GM12878 (cell line): ENCODE data around the gene OOEP. TPM values are rescaled to one million over a fixed set of nuclear protein-coding genes. Genes with fewer than 3 reads are reported as not detected.

Experiments
- ATAC-seq: fragments of 200-7000 bp; cut with Tn5 transposase; 3 replicates; pipeline ENCODE4 v1.9.1; 2020; ENCODE audit warnings: mild to moderate bottlenecking, moderate library complexity
- BruUV-seq: library from RNA; stranded (reverse); fragments of 400-500 nt; replicated peaks from 2 replicates; lab custom pipeline; 2021; lab: Mats Ljungman, UMichigan
- CTCF ChIA-PET: fragments of 300-600 bp; sonication (Branson Sonifier 250); formaldehyde crosslinking; extraction: SDS; loops from one replicate; lab custom pipeline; 2021; ENCODE audit warnings: inconsistent platforms; lab: Yijun Ruan, JAX
- POLR2A ChIA-PET: fragments of 350-600 bp; formaldehyde crosslinking; extraction: SDS; loops from one replicate; lab custom pipeline; 2021; ENCODE audit warnings: inconsistent platforms; lab: Charles Lee
- RAD21 ChIA-PET: fragments of 300-600 bp; sonication (Branson Sonifier 250); formaldehyde crosslinking; loops from one replicate; lab custom pipeline; 2023; ENCODE audit warnings: antibody characterized with exemption; ENCODE audit not compliant: unreplicated experiment; lab: Charles Lee
- SMC1A ChIA-PET: fragments of 300-600 bp; sonication (Branson Sonifier 250); formaldehyde crosslinking; loops from one replicate; lab custom pipeline; 2023; ENCODE audit not compliant: unreplicated experiment, uncharacterized antibody; lab: Charles Lee
- DNase-seq: peaks from one replicate; pipeline ENCODE4 v3.0.0-alpha.2; 2011; ENCODE audit warnings: low read depth, low spot score
- FAIRE-seq: peaks from 3 replicates; lab custom pipeline; 2011; peaks lifted over from hg19 to GRCh38; lab: Jason Lieb, UNC
- H2AFZ ChIP-seq: 2 replicates; pipeline ENCODE4 v1.6.0; 2011; ENCODE audit warnings: low read depth, low read length, control low read depth; ENCODE audit not compliant: control insufficient read depth
- H3K27ac ChIP-seq: 2 replicates; pipeline ENCODE4 v1.5.1; 2011; ENCODE audit warnings: control low read depth; ENCODE audit not compliant: control insufficient read depth, insufficient read depth
- H3K27me3 ChIP-seq, 2 experiments: replicated peaks in 1 of 2; 2 replicates each; pipeline versions ENCODE4 v1.6.0 to v1.6.1; 2011; ENCODE audit warnings: low read length in 1 of 2; ENCODE audit not compliant: control insufficient read depth in 2 of 2, insufficient read depth in 2 of 2
- H3K36me3 ChIP-seq, 2 experiments: 2 replicates each; pipeline ENCODE4 v1.5.1; 2011; ENCODE audit warnings: low read length in 1 of 2; ENCODE audit not compliant: control insufficient read depth in 2 of 2, insufficient read depth in 2 of 2
- H3K4me1 ChIP-seq: 2 replicates; pipeline ENCODE4 v1.6.1; 2011; ENCODE audit warnings: mild to moderate bottlenecking, low read length, moderate library complexity, mixed read lengths; ENCODE audit not compliant: control insufficient read depth, insufficient read depth
- H3K4me2 ChIP-seq: 2 replicates; pipeline ENCODE4 v1.6.0; 2011; ENCODE audit warnings: control low read depth; ENCODE audit not compliant: control insufficient read depth, insufficient read depth
- H3K4me3 ChIP-seq: fragments of 200-600 bp; sonication (generic); 2 replicates; pipeline ENCODE4 v1.5.1; 2016
- H3K79me2 ChIP-seq: 2 replicates; pipeline ENCODE4 v1.6.0; 2011; ENCODE audit warnings: low read length; ENCODE audit not compliant: control insufficient read depth, insufficient read depth
- H3K9ac ChIP-seq: 2 replicates; pipeline ENCODE4 v1.8.0; 2011; ENCODE audit warnings: low read length, control low read depth, mixed read lengths; ENCODE audit not compliant: control insufficient read depth, insufficient read depth
- H3K9me3 ChIP-seq: replicated peaks from 3 replicates; pipeline ENCODE4 v1.5.1; 2011; ENCODE audit warnings: mild to moderate bottlenecking, low read length; ENCODE audit not compliant: control insufficient read depth, insufficient read depth
- H4K20me1 ChIP-seq: 2 replicates; pipeline ENCODE4 v1.6.0; 2011; ENCODE audit not compliant: control insufficient read depth, insufficient read depth
- ATF7 ChIP-seq: fragments of 450-650 bp; IDR thresholded peaks from 2 replicates; pipeline ENCODE4 v1.6.1; 2016; ENCODE audit warnings: low read depth, mild to moderate bottlenecking
- FOXM1 ChIP-seq: IDR thresholded peaks from 2 replicates; pipeline ENCODE4 v1.6.1; 2012; ENCODE audit warnings: low read depth, mild to moderate bottlenecking, inconsistent platforms, low read length, moderate library complexity
- IKZF1 ChIP-seq: fragments of 450-650 bp; conservative IDR thresholded peaks from 2 replicates; pipeline ENCODE4 v1.6.1; 2017; ENCODE audit warnings: antibody characterized with exemption, mild to moderate bottlenecking
- JUNB ChIP-seq: IDR thresholded peaks from 2 replicates; pipeline ENCODE4 v1.6.1; 2016; ENCODE audit warnings: antibody characterized with exemption, mild to moderate bottlenecking
- KAT2A ChIP-seq: conservative IDR thresholded peaks from 2 replicates; pipeline ENCODE4 v1.6.1; 2011; ENCODE audit warnings: low read depth, low read length; ENCODE audit not compliant: control insufficient read depth
- MYB ChIP-seq: fragments of 150-350 bp; IDR thresholded peaks from 2 replicates; pipeline ENCODE4 v1.6.1; 2014; ENCODE audit warnings: mild to moderate bottlenecking, low read depth, low read length, borderline replicate concordance
- PML ChIP-seq: IDR thresholded peaks from 2 replicates; pipeline ENCODE4 v1.6.1; 2012; ENCODE audit warnings: low read length, inconsistent platforms
- POU2F2 ChIP-seq: IDR thresholded peaks from 3 replicates; pipeline ENCODE4 v1.6.1; 2011; ENCODE audit warnings: low read depth, mild to moderate bottlenecking, low read length, borderline replicate concordance
- RAD21 ChIP-seq: IDR thresholded peaks from 2 replicates; pipeline ENCODE4 v1.6.1; 2011; ENCODE audit warnings: mild to moderate bottlenecking, low read depth, low read length, moderate library complexity; ENCODE audit not compliant: insufficient read depth
- ZBED1 ChIP-seq: IDR thresholded peaks from 2 replicates; pipeline ENCODE4 v1.6.1; 2016; ENCODE audit warnings: borderline replicate concordance
- ZNF384 ChIP-seq: IDR thresholded peaks from 2 replicates; pipeline ENCODE4 v1.6.1; 2012; ENCODE audit warnings: low read depth, mild to moderate bottlenecking, low read length, improper control_type of control experiment, borderline replicate concordance
- WGBS: methylation state at CpG from one replicate; pipeline ENCODE4 v1.1.6; 2016; ENCODE audit warnings: low lambda C conversion rate; ENCODE audit not compliant: insufficient replicate concordance, insufficient coverage; ENCODE audit errors: missing lambda C conversion rate; 5-methylcytosine and 5-hydroxymethylcytosine counted together
- in situ Hi-C: fragments of 300-500 bp; cut with MboI; formaldehyde crosslinking; loops from 9 replicates; pipeline ENCODE4 v1.14.3; 2018; ENCODE audit warnings: mixed read lengths
- intact Hi-C: fragments of 100-400 bp; cut with micrococcal nuclease; formaldehyde crosslinking; loops from one replicate; pipeline ENCODE4 v1.14.2; 2022; ENCODE audit not compliant: unreplicated experiment
- polyA plus RNA-seq, 11 experiments: library from polyadenylated mRNA; depleted of rRNA in 4 of 11; unstranded in 6 of 11; stranded (reverse) in 5 of 11; fragments of >200 nt; fragmentation: Nextera tagmentation in 4 of 11; fragmentation: Illumina TruSeq in 1 of 11; extraction: Ambion mirVana in 4 of 11; extraction: Trizol in 1 of 11; gene quantifications; 1 replicate in 1 of 11; 2 replicates in 10 of 11; pipeline versions ENCODE4 v1.2.1 to v1.2.3, GENCODE V29; 2011 to 2016; ENCODE audit warnings: inconsistent platforms in 2 of 11, missing spikeins in 2 of 11, low read depth in 1 of 11
- total RNA-seq, 4 experiments: library from RNA; depleted of rRNA in 3 of 4; stranded (reverse); fragments of >200 nt in 3 of 4; fragmentation: Illumina TruSeq in 1 of 4; extraction: Trizol in 1 of 4; gene quantifications; 2 replicates each; pipeline versions ENCODE4 v1.2.1 to v1.2.3, GENCODE V29; 2013 to 2021
- TF ChIP-seq, protein P1 (sequence below): fragments of 450-650 bp; IDR thresholded peaks from 2 replicates; pipeline ENCODE4 v1.6.1; 2014; ENCODE audit warnings: mild to moderate bottlenecking
- TF ChIP-seq, protein P2 (sequence below): IDR thresholded peaks from 2 replicates; pipeline ENCODE4 v1.6.1; 2011; ENCODE audit warnings: borderline replicate concordance, low read depth, mild to moderate bottlenecking, moderate library complexity, low read length; ENCODE audit not compliant: insufficient read depth, poor library complexity, severe bottlenecking
- TF ChIP-seq, protein P3 (sequence below): fragments of 450-650 bp; conservative IDR thresholded peaks from 2 replicates; pipeline ENCODE4 v1.6.1; 2017; ENCODE audit warnings: mild to moderate bottlenecking, moderate library complexity
- TF ChIP-seq, protein P4 (sequence below): fragments of 450-650 bp; IDR thresholded peaks from 2 replicates; pipeline ENCODE4 v1.6.1; 2018; ENCODE audit warnings: mild to moderate bottlenecking, low read depth, moderate library complexity; ENCODE audit not compliant: partially characterized antibody

OOEP gene
- total and polyA plus RNA-seq, 10 of the 15 experiments (the other 5 are each of a cell fraction or from before 2014, with no cell fraction given): 0.08 TPM; not detected in 9

DNA sequence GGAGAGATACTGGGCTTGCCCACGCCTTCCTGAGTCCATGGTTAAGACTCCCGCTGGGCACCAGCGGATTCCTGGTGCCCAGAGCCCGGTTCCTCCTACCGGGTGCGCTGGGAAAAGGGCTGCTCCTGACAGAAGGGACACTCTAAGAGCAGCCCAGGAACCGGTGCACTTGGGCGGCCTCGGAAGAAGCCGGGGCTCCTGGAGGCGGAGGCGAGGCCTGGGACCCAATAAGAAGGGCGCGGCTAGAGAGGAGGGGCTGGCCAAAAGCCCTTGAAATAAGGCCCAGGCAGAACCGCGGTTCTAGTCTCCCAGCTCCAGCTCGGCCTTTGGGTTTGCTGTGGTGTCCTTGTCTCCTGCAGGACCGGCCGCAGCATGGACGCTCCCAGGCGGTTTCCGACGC lies 7.3 kb downstream of the OOEP start, which contains the start of gene KHDC3L (continued):
- TF ChIP-seq KAT2A (no peak), MYB (no peak), IKZF1 (no peak), PML (no peak), ZNF384 (no peak)
- TF ChIP-seq, protein P1, sequence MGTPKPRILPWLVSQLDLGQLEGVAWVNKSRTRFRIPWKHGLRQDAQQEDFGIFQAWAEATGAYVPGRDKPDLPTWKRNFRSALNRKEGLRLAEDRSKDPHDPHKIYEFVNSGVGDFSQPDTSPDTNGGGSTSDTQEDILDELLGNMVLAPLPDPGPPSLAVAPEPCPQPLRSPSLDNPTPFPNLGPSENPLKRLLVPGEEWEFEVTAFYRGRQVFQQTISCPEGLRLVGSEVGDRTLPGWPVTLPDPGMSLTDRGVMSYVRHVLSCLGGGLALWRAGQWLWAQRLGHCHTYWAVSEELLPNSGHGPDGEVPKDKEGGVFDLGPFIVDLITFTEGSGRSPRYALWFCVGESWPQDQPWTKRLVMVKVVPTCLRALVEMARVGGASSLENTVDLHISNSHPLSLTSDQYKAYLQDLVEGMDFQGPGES: no peak

DNA sequence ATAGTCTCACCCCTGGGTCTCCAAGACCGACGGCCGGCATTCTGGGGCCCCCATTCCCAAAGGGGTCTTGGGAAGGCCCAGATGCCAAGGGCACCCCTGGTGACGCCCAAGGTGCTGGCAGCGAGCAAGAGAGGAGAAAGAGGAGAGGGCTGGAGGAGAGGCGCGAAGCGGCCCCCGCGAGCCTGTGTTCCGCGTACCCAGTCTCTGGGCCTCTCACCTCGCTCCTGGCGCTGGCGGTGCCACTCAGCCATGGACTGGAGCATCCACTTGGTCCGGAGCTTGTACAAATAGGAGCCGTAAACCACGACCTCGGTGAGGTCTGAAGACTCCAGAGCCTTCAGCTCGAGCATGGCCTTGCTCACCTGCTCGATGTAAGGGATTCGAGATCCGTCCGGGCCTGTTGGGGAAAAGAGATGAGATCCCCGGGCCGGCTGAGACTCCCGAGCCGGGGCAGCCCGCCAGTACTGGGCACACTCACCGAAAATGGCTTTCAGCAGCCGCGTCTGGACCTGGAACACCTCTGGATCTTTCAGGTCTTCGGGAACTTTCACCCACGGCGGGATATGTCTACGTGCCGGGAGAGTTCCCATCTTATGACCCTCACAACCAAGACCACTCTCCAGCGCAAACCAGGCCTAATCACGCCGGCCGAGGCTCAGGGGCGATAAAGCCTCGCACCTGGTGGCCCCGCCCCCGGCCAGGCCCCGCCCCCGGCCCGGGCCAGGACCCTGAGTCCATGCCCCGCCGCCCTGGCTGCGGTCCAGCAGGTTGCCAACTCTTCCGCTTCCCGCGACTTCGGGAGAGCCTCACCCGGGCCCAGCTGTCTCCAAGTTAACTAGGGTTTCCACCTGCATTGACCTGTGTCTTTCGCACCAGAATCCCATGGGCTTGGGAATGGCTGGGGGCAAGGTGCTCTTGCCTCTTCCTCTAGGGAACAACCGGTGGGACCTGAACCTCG lies 15.8 kb downstream of the OOEP start, which contains the start of gene DPPA5:
DPPA5 (minus strand) TSS at position 641 of the 958 bp plus-strand sequence; CDS start at position 590, 51 bp downstream.
- Histone ChIP-seq H3K36me3 (no peaks in the 10 kb centered on the region), H2AFZ (no peak within 1 kb of the TSS), H3K4me1 (no peaks in the 10 kb centered on the region), H3K27me3 (no peaks in the 10 kb centered on the region; a peak in 1 of 4 replicates), H3K4me3 (no peak within 1 kb of the TSS), H3K79me2 (no peaks in the 10 kb centered on the region), H3K27ac (no peak within 1 kb of the TSS), H3K4me2 (no peak within 1 kb of the TSS), H3K9ac (no peak within 1 kb of the TSS), H3K9me3 (no peaks in the 10 kb centered on the region), H4K20me1 (no peaks in the 10 kb centered on the region)
- in situ Hi-C loops (no loop called here), intact Hi-C loops (no loop called here)
- 78% methylated on average over 58 of the region's 59 CpGs for WGBS
- no TSS peak for BruUV-seq
- FAIRE-seq (no peak), ATAC-seq (no peak), DNase-seq (no peak)
- ChIA-PET SMC1A (no interaction called here), POLR2A (no interaction called here), CTCF (no interaction called here), RAD21 (no interaction called here)
- TF ChIP-seq ATF7: no peak
- no peak for TF ChIP-seq JUNB
- no peak for TF ChIP-seq FOXM1
- TF ChIP-seq, protein P2, sequence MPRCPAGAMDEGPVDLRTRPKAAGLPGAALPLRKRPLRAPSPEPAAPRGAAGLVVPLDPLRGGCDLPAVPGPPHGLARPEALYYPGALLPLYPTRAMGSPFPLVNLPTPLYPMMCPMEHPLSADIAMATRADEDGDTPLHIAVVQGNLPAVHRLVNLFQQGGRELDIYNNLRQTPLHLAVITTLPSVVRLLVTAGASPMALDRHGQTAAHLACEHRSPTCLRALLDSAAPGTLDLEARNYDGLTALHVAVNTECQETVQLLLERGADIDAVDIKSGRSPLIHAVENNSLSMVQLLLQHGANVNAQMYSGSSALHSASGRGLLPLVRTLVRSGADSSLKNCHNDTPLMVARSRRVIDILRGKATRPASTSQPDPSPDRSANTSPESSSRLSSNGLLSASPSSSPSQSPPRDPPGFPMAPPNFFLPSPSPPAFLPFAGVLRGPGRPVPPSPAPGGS: no peak
- TF ChIP-seq, protein P3, sequence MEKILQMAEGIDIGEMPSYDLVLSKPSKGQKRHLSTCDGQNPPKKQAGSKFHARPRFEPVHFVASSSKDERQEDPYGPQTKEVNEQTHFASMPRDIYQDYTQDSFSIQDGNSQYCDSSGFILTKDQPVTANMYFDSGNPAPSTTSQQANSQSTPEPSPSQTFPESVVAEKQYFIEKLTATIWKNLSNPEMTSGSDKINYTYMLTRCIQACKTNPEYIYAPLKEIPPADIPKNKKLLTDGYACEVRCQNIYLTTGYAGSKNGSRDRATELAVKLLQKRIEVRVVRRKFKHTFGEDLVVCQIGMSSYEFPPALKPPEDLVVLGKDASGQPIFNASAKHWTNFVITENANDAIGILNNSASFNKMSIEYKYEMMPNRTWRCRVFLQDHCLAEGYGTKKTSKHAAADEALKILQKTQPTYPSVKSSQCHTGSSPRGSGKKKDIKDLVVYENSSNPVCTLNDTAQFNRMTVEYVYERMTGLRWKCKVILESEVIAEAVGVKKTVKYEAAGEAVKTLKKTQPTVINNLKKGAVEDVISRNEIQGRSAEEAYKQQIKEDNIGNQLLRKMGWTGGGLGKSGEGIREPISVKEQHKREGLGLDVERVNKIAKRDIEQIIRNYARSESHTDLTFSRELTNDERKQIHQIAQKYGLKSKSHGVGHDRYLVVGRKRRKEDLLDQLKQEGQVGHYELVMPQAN: no peak
- no peak for TF ChIP-seq POU2F2
- TF ChIP-seq ZBED1: no peak
- TF ChIP-seq RAD21: no peak
- TF ChIP-seq, protein P4, sequence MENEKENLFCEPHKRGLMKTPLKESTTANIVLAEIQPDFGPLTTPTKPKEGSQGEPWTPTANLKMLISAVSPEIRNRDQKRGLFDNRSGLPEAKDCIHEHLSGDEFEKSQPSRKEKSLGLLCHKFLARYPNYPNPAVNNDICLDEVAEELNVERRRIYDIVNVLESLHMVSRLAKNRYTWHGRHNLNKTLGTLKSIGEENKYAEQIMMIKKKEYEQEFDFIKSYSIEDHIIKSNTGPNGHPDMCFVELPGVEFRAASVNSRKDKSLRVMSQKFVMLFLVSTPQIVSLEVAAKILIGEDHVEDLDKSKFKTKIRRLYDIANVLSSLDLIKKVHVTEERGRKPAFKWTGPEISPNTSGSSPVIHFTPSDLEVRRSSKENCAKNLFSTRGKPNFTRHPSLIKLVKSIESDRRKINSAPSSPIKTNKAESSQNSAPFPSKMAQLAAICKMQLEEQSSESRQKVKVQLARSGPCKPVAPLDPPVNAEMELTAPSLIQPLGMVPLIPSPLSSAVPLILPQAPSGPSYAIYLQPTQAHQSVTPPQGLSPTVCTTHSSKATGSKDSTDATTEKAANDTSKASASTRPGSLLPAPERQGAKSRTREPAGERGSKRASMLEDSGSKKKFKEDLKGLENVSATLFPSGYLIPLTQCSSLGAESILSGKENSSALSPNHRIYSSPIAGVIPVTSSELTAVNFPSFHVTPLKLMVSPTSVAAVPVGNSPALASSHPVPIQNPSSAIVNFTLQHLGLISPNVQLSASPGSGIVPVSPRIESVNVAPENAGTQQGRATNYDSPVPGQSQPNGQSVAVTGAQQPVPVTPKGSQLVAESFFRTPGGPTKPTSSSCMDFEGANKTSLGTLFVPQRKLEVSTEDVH: no peak
